HL-60/S4 (cell line): ENCODE measurements around the gene HDHD5.

Source experiments
- in situ Hi-C: fragments of 300-500 bp; cut with MboI; formaldehyde crosslinking; loops from 2 replicates; pipeline ENCODE4 v1.14.3; 2022; ENCODE audit warnings: low sequenced_read_pairs

HDHD5 gene

DNA sequence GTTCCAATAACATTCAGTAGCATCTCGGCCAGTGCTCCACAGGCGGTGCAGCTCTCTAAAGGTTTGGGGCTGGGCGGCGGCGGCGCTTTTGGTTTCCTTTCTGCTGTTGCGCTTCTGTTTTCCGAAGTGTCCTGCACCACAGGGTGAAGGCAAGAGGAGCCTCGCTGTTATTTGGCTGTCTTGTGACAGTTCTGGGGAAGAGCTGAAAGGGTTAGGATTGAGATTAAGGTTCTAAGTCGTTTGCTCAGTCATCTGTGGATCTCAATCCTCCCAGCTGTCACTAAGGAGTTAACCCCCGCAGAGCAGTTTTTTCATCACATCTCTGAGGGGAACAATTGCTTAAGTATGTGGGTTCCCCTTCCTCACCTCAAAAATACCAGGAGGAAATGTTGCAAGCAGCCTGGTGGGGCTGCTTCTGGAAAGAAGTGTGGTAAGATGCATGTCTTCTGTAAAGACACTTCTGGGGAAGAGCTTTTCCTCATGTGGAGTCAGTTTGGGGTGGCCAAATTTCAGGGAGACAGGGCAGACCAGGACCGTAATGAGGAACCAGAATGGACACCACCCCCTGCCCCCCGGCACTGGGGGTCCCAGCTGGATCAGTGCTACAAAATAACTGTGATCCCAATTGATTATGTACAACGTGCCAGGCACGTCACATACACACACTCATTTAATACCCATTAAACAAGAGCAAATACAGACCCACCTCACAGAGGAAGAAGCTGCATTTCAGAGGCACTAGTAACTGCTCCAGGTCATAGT lies 52.1 kb downstream of the HDHD5 start:
- in situ Hi-C loops, result no loop called here

GRCh38 chr22:17106161-17106784 lies 52.8 kb downstream of the HDHD5 start:
- in situ Hi-C loops, result no loop called here

- in situ Hi-C loops, result no loop called here
These were observed 53.6 kb downstream of the HDHD5 start for GRCh38 chr22:17105143-17106129.

DNA sequence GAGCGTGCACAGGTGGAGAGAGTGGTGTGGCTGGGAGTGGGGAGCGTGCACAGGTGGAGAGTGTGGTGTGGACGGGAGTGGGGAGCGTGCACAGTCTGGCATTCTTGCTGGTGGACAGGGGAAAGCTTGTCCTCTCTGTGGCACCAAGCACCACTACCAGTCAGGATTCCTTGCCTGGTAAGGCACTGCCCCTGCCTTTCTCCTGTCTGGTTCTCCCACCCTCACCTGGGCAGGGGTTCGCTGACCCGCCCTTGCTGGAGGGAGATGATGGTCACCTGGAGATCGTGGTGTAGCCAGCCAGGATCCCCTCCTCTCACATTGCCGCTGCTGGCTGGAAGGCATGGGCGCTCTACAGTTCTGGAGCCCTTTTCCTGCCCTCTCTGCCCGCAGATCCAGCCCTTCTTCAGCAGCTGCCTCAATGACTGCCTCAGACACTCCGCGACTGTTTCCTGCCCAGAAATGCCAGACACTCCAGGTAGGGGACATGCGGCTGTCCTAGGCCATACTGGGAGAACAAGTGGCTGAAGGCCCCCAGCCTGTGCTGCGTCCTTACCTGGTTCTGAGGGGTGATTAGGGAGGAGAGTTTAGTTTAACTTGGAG lies 54.6 kb downstream of the HDHD5 start:
- in situ Hi-C loops, result no loop called here

GRCh38 chr22:17103351-17103750 lies 55.7 kb downstream of the HDHD5 start:
- in situ Hi-C loops, result no loop called here

DNA sequence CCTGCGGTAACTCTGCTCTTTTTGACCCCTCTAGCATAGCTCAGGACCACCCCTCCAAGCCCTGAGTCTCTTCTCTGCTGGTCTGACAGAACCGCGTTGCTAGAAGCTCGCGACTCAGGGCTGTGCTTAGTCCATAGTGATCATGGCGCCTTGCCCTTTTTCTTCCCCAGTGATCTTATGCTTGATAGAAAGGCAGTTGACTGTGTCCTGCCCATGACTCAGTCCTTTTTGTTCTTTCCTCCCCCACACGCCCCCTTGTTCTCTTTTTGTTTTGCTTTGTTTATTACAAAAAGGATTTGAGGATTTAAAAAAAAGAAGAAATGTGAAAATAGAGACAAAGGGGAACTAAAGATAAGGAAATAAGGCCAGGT lies 56.8 kb downstream of the HDHD5 start:
- in situ Hi-C loops, result no loop called here

DNA sequence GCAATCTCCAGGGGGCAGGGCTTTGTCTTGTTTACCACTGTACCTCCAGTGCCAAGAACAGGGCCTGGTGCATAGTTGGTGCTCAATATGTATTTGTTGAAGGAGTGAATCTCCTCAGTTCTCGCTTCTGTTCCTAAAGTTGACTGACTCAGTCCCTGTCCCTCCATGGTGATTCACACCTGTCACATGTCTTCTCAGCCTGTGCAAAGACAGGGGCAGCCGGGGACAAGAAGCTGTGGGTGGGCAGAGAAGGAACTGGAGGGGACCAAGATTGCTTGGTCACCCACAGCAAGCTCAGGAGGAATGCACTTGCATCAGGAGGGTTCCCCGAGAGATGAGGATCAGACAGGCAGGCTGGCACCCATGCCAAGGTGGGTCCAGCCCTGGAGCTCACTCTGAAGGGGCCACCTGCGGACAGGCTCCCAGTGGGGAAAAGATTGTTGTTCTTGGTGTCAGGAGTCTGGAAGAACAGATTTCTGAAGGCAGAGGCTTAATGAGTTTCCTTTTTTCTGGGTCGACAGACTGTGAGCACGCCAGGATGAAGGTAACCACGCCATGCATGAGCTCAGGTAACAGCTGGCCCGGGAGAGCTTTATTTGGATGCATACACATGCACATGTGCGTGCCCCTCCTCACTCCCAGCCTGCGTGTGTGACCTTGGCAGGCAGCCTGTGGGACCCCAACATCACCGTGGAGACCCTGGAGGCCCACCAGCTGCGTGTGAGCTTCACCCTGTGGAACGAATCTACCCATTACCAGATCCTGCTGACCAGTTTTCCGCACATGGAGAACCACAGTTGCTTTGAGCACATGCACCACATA lies 57.4 kb downstream of the HDHD5 start:
- in situ Hi-C loops, result no loop called here

- in situ Hi-C loops, result no loop called here
These were observed 58.5 kb downstream of the HDHD5 start for GRCh38 chr22:17100621-17101020.

- in situ Hi-C loops, result no loop called here
These were observed 60.7 kb downstream of the HDHD5 start for GRCh38 chr22:17098379-17098819.

DNA sequence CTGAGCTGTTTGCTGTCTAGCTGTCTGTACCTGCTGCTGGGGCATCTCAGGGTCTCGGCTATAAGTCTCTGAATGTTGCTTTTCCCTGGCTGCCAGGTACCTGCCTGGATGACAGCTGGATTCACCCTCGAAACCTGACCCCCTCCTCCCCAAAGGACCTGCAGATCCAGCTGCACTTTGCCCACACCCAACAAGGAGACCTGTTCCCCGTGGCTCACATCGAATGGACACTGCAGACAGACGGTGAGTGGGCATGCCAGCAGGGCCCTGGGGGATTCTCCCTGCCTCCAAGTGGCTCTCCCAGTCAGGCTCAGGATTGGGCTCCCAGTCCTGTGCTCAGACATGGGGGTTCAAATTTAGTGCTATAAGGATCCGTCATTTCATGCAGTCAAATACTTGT lies 61.4 kb downstream of the HDHD5 start:
- in situ Hi-C loops, result no loop called here

DNA sequence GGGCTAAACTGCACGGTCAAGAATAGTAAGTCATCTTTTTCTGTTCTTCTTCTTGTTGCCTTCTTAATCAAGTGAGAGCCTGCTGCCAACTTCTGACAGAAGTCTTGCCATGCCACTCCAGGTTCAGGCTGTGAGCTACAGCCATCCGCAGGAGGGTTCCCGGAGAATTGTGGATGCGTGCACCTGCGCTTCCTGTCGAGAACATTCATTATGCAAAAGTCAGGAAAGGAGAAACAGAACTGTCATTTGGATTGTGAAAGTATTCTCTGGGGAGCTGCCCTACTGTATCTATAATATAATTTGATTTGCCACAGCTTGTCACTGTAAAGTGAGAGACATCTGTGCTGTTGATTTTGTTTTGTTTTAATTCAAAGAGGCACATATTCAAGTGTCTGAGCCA lies 62.0 kb downstream of the HDHD5 start:
- in situ Hi-C loops, result no loop called here

DNA sequence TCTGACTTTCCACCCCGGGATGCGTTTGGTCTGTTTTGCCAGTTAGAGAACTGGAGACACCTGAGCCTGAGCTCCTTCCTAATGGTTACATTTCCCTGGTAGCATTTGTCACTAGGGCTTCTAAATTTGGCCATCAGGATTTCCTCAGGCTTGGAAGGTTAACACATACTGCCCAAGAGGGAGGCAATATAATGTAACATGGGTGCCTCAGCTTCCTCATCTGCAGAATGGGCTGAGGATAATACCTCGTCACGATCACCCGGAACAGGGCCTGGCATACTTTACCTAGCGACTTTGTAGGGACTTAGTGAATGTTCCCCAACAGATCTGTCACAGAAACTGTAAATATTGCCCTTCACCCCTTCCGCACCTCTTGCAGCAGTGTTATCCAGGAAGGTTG lies 63.0 kb downstream of the HDHD5 start:
- in situ Hi-C loops, result no loop called here

DNA sequence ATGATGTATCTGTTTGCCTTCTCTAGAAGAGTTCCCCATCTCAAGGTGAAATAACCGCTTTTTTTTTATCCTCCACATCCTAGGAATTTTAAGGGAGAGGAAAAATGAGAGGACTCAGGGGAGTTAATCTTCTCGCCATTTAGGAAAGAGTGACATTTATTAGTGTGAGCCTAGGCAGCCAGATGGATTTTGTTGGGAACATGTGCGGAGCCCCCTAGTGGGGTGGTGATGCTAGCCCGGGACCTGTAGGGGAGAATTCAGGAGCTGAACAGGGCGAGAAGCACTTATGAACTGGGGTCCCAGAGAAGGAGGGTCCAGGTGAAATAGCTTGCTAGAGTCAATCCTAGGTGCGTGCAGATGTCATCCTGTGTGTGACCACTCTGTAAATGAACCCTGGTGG lies 63.5 kb downstream of the HDHD5 start:
- in situ Hi-C loops, result no loop called here

DNA sequence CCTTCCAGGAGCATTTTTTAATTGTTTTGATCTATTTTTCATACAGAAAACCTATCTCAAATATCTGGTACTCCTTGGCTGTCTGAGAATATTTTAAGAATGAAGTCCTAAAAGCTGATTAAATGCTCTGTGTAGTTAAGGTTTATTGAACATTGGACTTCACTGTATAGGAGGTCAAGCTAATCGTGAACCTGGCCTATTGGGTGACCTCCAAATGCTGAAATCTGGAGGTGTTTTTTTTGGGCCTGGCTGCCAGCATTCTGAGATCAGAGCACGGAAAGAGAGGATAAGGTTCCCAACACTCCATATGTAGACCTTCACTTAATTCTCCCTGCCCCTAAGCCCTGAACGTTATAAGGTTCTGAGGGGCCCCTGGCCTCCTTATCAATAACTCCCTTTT lies 66.0 kb downstream of the HDHD5 start:
- in situ Hi-C loops, result no loop called here

GRCh38 chr22:17091851-17092250 lies 67.2 kb downstream of the HDHD5 start:
- in situ Hi-C loops, result no loop called here

GRCh38 chr22:17090550-17090949 lies 68.5 kb downstream of the HDHD5 start:
- in situ Hi-C loops, result no loop called here
